Chondrocyte (in vitro differentiated cells): ENCODE results near the gene ATP6V0C. TPM values are rescaled to one million over a fixed set of nuclear protein-coding genes. Genes with fewer than 3 reads are reported as not detected.
A peak's percentile ranks its signal among the peaks of the same experiment; 100 is the strongest.

ENCODE experiments used
- DNase-seq: peaks from one replicate; pipeline ENCODE4 v3.0.0; 2021; ENCODE audit warnings: mixed read lengths, low spot score
- H3K27ac Mint-ChIP-seq: one replicate; pipeline ENCODE4 v1.8.0; 2021; ENCODE audit warnings: mild to moderate bottlenecking, moderate library complexity, mixed read lengths; ENCODE audit not compliant: unreplicated experiment
- H3K27me3 Mint-ChIP-seq: 2 replicates; pipeline ENCODE4 v1.8.0; 2021; ENCODE audit warnings: low read depth, mixed read lengths
- H3K36me3 Mint-ChIP-seq: 2 replicates; pipeline ENCODE4 v1.8.0; 2021; ENCODE audit warnings: low read depth, mixed read lengths
- H3K4me1 Mint-ChIP-seq: 2 replicates; pipeline ENCODE4 v1.8.0; 2021; ENCODE audit warnings: low read depth, mild to moderate bottlenecking, mixed read lengths
- H3K4me3 Mint-ChIP-seq: one replicate; pipeline ENCODE4 v1.8.0; 2021; ENCODE audit warnings: mild to moderate bottlenecking, moderate library complexity, mixed read lengths; ENCODE audit not compliant: unreplicated experiment
- H3K9me3 Mint-ChIP-seq: 2 replicates; pipeline ENCODE4 v1.8.0; 2021; ENCODE audit warnings: low read depth, mixed read lengths
- CTCF ChIP-seq: fragments of 200-600 bp; sonication (generic); IDR thresholded peaks from 2 replicates; pipeline ENCODE4 v1.5.0; 2021; ENCODE audit warnings: antibody characterized with exemption, mild to moderate bottlenecking, moderate library complexity
- total RNA-seq: library from RNA; stranded (reverse); gene quantifications from 3 replicates; pipeline ENCODE4 v1.2.1, GENCODE V29; 2021

ATP6V0C gene
- total RNA-seq, 1 donor from 2014 or later: 200 TPM

GRCh38 chr16:2511996-2512734 is 1.6 kb upstream of the ATP6V0C start:
- Mint-ChIP-seq H3K4me1 (peaks cover 30% of the 10 kb centered on the region), H3K27ac (peak overlapping the region; percentile 59), H3K9me3 (no peaks in the 10 kb centered on the region), H3K4me3 (no peak overlapping the region), H3K27me3 (no peaks in the 10 kb centered on the region), H3K36me3 (peaks cover 3% of the 10 kb centered on the region)
- no peak for TF ChIP-seq CTCF
- no peak for DNase-seq

GRCh38 chr16:2512735-2513404 is 882 bp upstream of the ATP6V0C start:
- no peak for TF ChIP-seq CTCF
- Mint-ChIP-seq H3K4me1 (peaks cover 37% of the 10 kb centered on the region), H3K36me3 (peaks cover 3% of the 10 kb centered on the region), H3K27me3 (no peaks in the 10 kb centered on the region), H3K27ac (peak overlapping the region; percentile 77), H3K4me3 (peak overlapping the region; percentile 77), H3K9me3 (no peaks in the 10 kb centered on the region)
- DNase-seq: peak; percentile 87

GRCh38 chr16:2514333-2515179 is 804 bp downstream of the ATP6V0C start:
- peak overlapping the region; percentile 90 for H3K4me3 Mint-ChIP-seq
- H3K4me1 Mint-ChIP-seq: peaks cover 45% of the 10 kb centered on the region
- no peaks in the 10 kb centered on the region for H3K9me3 Mint-ChIP-seq
- no peaks in the 10 kb centered on the region for H3K27me3 Mint-ChIP-seq
- no peak for DNase-seq
- peak overlapping the region; percentile 95 for H3K27ac Mint-ChIP-seq
- H3K36me3 Mint-ChIP-seq: peaks cover 3% of the 10 kb centered on the region
- no peak for TF ChIP-seq CTCF

GRCh38 chr16:2515180-2515851 is 1.6 kb downstream of the ATP6V0C start:
- H3K4me1 Mint-ChIP-seq: peaks cover 50% of the 10 kb centered on the region
- peaks cover 6% of the 10 kb centered on the region for H3K36me3 Mint-ChIP-seq
- H3K4me3 Mint-ChIP-seq: peak overlapping the region; percentile 90
- no peak for TF ChIP-seq CTCF
- H3K27me3 Mint-ChIP-seq: no peaks in the 10 kb centered on the region
- H3K9me3 Mint-ChIP-seq: no peaks in the 10 kb centered on the region
- no peak for DNase-seq
- H3K27ac Mint-ChIP-seq: peak overlapping the region; percentile 95
